ENCODE data around the gene COQ10A.
A peak's percentile ranks its signal among the peaks of the same experiment; 100 is the strongest.

DNA sequence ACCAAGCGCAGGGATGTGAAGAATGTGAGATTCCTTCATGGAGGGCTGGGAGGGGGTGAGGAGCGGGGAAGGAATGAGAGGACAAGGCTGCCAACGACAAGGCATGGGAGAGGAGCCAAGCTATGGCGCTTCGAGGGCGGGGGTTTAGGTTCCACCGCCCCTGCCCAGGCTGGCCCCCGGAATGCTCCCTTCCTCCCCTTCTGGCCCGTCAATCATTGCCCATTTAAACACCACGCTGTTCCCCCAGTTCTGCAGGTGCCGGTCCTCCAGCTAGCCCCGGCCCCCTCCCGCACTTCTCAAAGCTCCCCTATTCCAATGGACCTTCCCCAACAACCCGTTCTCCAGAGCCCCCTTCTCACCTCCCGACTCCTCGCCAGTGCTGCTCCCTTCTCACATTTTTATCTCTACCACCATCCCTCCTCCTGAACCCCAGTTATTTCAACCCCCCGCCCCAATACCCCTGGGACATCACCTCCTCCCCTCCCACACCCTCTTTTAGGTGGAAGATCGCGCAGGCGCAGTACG lies 45.4 kb upstream of the COQ10A start:
- TF ChIP-seq CREB1 (IDR thresholded peaks at IDR 0.05; ENCODE audit: low read depth) = no peak
- TF ChIP-seq TAF1 (IDR thresholded peaks at IDR 0.05; ENCODE audit: low read depth) = no peak
- TF ChIP-seq ZBTB7A (IDR thresholded peaks at IDR 0.05; ENCODE audit: low read depth) = peak; percentile 76
- peak; percentile 68; the same call in 1 of the 2 replicates for TF ChIP-seq TEAD4 (IDR thresholded peaks at IDR 0.05)
- no peak; the same call in 1 of the 2 replicates for TF ChIP-seq YY1 (IDR thresholded peaks at IDR 0.05; ENCODE audit: low read depth)
- TF ChIP-seq EP300 (IDR thresholded peaks at IDR 0.05; ENCODE audit: borderline replicate concordance) = no peak; the same call in 1 of the 2 replicates
- no peak for TF ChIP-seq RAD21 (IDR thresholded peaks at IDR 0.05; ENCODE audit: low read depth)

Data from Ishikawa (cell line).